ENCODE results near the gene FOXN1. TPM values are rescaled to one million over a fixed set of nuclear protein-coding genes. Genes with fewer than 3 reads are reported as not detected.

The FOXN1 gene
- total RNA-seq, 1 experiment from 2014 or later: not detected

GRCh38 chr17:28485049-28485448 is 21.1 kb upstream of the FOXN1 start (continued):
- TF ChIP-seq, protein P1, sequence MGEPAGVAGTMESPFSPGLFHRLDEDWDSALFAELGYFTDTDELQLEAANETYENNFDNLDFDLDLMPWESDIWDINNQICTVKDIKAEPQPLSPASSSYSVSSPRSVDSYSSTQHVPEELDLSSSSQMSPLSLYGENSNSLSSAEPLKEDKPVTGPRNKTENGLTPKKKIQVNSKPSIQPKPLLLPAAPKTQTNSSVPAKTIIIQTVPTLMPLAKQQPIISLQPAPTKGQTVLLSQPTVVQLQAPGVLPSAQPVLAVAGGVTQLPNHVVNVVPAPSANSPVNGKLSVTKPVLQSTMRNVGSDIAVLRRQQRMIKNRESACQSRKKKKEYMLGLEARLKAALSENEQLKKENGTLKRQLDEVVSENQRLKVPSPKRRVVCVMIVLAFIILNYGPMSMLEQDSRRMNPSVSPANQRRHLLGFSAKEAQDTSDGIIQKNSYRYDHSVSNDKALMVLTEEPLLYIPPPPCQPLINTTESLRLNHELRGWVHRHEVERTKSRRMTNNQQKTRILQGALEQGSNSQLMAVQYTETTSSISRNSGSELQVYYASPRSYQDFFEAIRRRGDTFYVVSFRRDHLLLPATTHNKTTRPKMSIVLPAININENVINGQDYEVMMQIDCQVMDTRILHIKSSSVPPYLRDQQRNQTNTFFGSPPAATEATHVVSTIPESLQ (CRISPR knock-in tag; IDR thresholded peaks at IDR 0.05): no peak
- TF ChIP-seq ZNF219 (CRISPR knock-in tag; IDR thresholded peaks at IDR 0.05; ENCODE audit: borderline replicate concordance): no peak
- TF ChIP-seq, protein P2, sequence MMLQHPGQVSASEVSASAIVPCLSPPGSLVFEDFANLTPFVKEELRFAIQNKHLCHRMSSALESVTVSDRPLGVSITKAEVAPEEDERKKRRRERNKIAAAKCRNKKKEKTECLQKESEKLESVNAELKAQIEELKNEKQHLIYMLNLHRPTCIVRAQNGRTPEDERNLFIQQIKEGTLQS (CRISPR knock-in tag; conservative IDR thresholded peaks at IDR 0.05): no peak
- no peak for TF ChIP-seq CTCF (IDR thresholded peaks at IDR 0.05)
- TF ChIP-seq KAT7 (CRISPR knock-in tag; IDR thresholded peaks at IDR 0.05; ENCODE audit: borderline replicate concordance): no peak
- TF ChIP-seq SMAD4 (CRISPR knock-in tag; IDR thresholded peaks at IDR 0.05): no peak
- TF ChIP-seq ZNF281 (CRISPR knock-in tag; IDR thresholded peaks at IDR 0.05): no peak
- TF ChIP-seq FOXK1 (CRISPR knock-in tag; IDR thresholded peaks at IDR 0.05): no peak
- no peak for TF ChIP-seq RELA (CRISPR knock-in tag; IDR thresholded peaks at IDR 0.05; ENCODE audit: borderline replicate concordance)
- no peak for TF ChIP-seq SMAD3 (CRISPR knock-in tag; IDR thresholded peaks at IDR 0.05; ENCODE audit: borderline replicate concordance)
- TF ChIP-seq, protein P3, sequence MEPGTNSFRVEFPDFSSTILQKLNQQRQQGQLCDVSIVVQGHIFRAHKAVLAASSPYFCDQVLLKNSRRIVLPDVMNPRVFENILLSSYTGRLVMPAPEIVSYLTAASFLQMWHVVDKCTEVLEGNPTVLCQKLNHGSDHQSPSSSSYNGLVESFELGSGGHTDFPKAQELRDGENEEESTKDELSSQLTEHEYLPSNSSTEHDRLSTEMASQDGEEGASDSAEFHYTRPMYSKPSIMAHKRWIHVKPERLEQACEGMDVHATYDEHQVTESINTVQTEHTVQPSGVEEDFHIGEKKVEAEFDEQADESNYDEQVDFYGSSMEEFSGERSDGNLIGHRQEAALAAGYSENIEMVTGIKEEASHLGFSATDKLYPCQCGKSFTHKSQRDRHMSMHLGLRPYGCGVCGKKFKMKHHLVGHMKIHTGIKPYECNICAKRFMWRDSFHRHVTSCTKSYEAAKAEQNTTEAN (CRISPR knock-in tag; IDR thresholded peaks at IDR 0.05): no peak
- TF ChIP-seq PRRX2 (CRISPR knock-in tag; IDR thresholded peaks at IDR 0.05): no peak
- TF ChIP-seq, protein P4, sequence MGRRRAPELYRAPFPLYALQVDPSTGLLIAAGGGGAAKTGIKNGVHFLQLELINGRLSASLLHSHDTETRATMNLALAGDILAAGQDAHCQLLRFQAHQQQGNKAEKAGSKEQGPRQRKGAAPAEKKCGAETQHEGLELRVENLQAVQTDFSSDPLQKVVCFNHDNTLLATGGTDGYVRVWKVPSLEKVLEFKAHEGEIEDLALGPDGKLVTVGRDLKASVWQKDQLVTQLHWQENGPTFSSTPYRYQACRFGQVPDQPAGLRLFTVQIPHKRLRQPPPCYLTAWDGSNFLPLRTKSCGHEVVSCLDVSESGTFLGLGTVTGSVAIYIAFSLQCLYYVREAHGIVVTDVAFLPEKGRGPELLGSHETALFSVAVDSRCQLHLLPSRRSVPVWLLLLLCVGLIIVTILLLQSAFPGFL (CRISPR knock-in tag; IDR thresholded peaks at IDR 0.05; ENCODE audit: borderline replicate concordance): no peak

DNA sequence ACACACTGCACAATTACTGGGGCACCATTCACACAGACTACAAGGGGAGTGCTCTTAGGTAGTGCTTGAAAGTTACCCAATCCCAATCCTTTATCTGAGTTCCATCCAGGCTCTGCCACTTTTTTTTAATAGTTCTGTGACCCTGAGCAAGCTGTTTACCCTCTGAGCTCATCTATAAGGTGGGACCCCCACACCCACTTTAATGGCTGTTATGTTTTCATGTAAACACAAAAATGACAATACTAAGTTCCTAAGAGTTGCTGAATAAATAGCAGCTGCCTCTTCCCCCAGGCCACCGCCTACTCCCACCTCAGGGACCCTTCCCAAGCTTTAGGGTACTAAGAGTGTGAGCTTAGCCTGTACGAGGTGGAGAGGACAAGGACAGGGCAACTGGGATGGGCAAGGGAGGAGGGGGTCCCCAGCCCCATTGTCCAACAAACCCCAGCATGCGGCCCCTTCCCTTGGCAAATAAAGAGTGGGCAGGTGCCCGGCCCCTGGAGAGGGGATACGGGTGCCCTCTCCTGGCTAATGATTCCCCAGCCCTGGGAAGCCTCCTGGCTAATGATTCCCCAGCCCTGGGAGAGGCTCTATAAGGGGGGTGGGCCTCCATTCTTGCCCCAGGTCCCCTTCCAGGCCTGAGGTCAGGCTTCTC is 18.1 kb upstream of the FOXN1 start:
- peaks cover 5% of the 10 kb centered on the region for H3K27me3 Mint-ChIP-seq (ENCODE audit: low read depth)
- ChIA-PET POLR2A (no interaction called here), CTCF (interaction anchor here (1.2 to 1.5 kb wide), 4 partner anchors 53 to 71 kb away, joined by 3 to 5 read pairs (median 4); no protein-coding TSS in a partner anchor)
- peaks cover 3% of the 10 kb centered on the region; the same call in 1 of the 2 replicates for H3K4me1 Mint-ChIP-seq
- no peak overlapping the region for H3K4me3 Mint-ChIP-seq
- no peak overlapping the region for H3K27ac Mint-ChIP-seq
- peaks cover 3% of the 10 kb centered on the region for H3K9me3 Mint-ChIP-seq
- H3K36me3 Mint-ChIP-seq: no peaks in the 10 kb centered on the region
- DNase-seq (ENCODE audit: low spot score) (no peak), ATAC-seq (no peak)
- TF ChIP-seq FOXK1 (CRISPR knock-in tag; IDR thresholded peaks at IDR 0.05) (no peak), IRF2 (CRISPR knock-in tag; IDR thresholded peaks at IDR 0.05; ENCODE audit: borderline replicate concordance, low read depth) (no peak), JAZF1 (CRISPR knock-in tag; IDR thresholded peaks at IDR 0.05) (no peak), SOX15 (CRISPR knock-in tag; IDR thresholded peaks at IDR 0.05) (no peak)
- TF ChIP-seq, protein P5, sequence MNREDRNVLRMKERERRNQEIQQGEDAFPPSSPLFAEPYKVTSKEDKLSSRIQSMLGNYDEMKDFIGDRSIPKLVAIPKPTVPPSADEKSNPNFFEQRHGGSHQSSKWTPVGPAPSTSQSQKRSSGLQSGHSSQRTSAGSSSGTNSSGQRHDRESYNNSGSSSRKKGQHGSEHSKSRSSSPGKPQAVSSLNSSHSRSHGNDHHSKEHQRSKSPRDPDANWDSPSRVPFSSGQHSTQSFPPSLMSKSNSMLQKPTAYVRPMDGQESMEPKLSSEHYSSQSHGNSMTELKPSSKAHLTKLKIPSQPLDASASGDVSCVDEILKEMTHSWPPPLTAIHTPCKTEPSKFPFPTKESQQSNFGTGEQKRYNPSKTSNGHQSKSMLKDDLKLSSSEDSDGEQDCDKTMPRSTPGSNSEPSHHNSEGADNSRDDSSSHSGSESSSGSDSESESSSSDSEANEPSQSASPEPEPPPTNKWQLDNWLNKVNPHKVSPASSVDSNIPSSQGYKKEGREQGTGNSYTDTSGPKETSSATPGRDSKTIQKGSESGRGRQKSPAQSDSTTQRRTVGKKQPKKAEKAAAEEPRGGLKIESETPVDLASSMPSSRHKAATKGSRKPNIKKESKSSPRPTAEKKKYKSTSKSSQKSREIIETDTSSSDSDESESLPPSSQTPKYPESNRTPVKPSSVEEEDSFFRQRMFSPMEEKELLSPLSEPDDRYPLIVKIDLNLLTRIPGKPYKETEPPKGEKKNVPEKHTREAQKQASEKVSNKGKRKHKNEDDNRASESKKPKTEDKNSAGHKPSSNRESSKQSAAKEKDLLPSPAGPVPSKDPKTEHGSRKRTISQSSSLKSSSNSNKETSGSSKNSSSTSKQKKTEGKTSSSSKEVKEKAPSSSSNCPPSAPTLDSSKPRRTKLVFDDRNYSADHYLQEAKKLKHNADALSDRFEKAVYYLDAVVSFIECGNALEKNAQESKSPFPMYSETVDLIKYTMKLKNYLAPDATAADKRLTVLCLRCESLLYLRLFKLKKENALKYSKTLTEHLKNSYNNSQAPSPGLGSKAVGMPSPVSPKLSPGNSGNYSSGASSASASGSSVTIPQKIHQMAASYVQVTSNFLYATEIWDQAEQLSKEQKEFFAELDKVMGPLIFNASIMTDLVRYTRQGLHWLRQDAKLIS (CRISPR knock-in tag; IDR thresholded peaks at IDR 0.05; ENCODE audit: borderline replicate concordance): no peak

Data from WTC11 (cell line).